ENCODE results near the gene ZDHHC16. TPM values are rescaled to one million over a fixed set of nuclear protein-coding genes. Genes with fewer than 3 reads are reported as not detected.

The ZDHHC16 gene
- total RNA-seq, 2 donors from 2014 or later, result 30.8 to 42.4 TPM

GRCh38 chr10:97498841-97499560, 53.0 kb downstream of the ZDHHC16 start, which contains the start of gene UBTD1:
UBTD1 (plus strand) TSS chr10:97498924; CDS start chr10:97499204, 280 bp downstream.
- peak; percentile 31 for DNase-seq (ENCODE audit: low spot score)
- intact Hi-C loops (cut with DNase I), result loop anchor here (5.0 kb wide), 1 partner anchor 43 kb away; no protein-coding TSS in a partner anchor
- Histone ChIP-seq H3K9me3 (no peaks in the 10 kb centered on the region), H3K36me3 (no peaks in the 10 kb centered on the region), H3K4me1 (replicated peaks) (peaks cover 5% of the 10 kb centered on the region), H3K27ac (peak within 1 kb of the TSS; percentile 89 to 93), H3K4me3 (peak within 1 kb of the TSS; percentile 80 to 97), H3K27me3 (replicated peaks; ENCODE audit: insufficient read depth) (no peaks in the 10 kb centered on the region)
- WGBS, result under 1% methylated on average over 43 of the region's 66 CpGs
- TF ChIP-seq CTCF (IDR thresholded peaks at IDR 0.05), result peak in 1 of 4 experiments; percentile 8
- TF ChIP-seq POLR2AphosphoS5 (IDR thresholded peaks at IDR 0.05), result no peak
- TF ChIP-seq POLR2A (IDR thresholded peaks at IDR 0.05), result peak; percentile 81

- peaks cover 5% of the 10 kb centered on the region for H3K4me1 ChIP-seq (replicated peaks)
- no peaks in the 10 kb centered on the region for H3K36me3 ChIP-seq
- H3K27me3 ChIP-seq (replicated peaks; ENCODE audit: insufficient read depth), result no peaks in the 10 kb centered on the region
- peak overlapping the region; percentile 89 to 93 for H3K27ac ChIP-seq
- intact Hi-C loops (cut with DNase I), result loop anchor here (5.0 kb wide), 1 partner anchor 43 kb away; no protein-coding TSS in a partner anchor
- DNase-seq (ENCODE audit: low spot score), result peak; percentile 40
- H3K4me3 ChIP-seq, result peak overlapping the region; percentile 80 to 97
- TF ChIP-seq CTCF (IDR thresholded peaks at IDR 0.05) (no peak), POLR2A (IDR thresholded peaks at IDR 0.05) (no peak), POLR2AphosphoS5 (IDR thresholded peaks at IDR 0.05) (no peak)
- H3K9me3 ChIP-seq, result no peaks in the 10 kb centered on the region
- WGBS, result under 1% methylated on average over 41 of the region's 41 CpGs
Observed at GRCh38 chr10:97499561-97500296, 53.8 kb downstream of the ZDHHC16 start.

- intact Hi-C loops (cut with DNase I), result no loop called here
- no peaks in the 10 kb centered on the region for H3K27me3 ChIP-seq (replicated peaks; ENCODE audit: insufficient read depth)
- TF ChIP-seq CTCF (IDR thresholded peaks at IDR 0.05) (no peak), POLR2AphosphoS5 (IDR thresholded peaks at IDR 0.05) (no peak), POLR2A (IDR thresholded peaks at IDR 0.05) (no peak)
- DNase-seq (ENCODE audit: low spot score), result no peak
- H3K27ac ChIP-seq, result peak overlapping the region in 1 of 2 donors; percentile 89
- WGBS, result 90% methylated on average over 2 of the region's 2 CpGs
- H3K4me3 ChIP-seq, result no peak overlapping the region
- no peaks in the 10 kb centered on the region for H3K36me3 ChIP-seq
- peaks cover 1% of the 10 kb centered on the region for H3K4me1 ChIP-seq (replicated peaks)
- H3K9me3 ChIP-seq, result no peaks in the 10 kb centered on the region
Observed at GRCh38 chr10:97500297-97500575, 54.3 kb downstream of the ZDHHC16 start.

GRCh38 chr10:97502916-97503315, 56.9 kb downstream of the ZDHHC16 start:
- Histone ChIP-seq H3K9me3 (no peaks in the 10 kb centered on the region), H3K4me1 (replicated peaks) (no peaks in the 10 kb centered on the region), H3K27ac (no peak overlapping the region), H3K4me3 (no peak overlapping the region), H3K36me3 (no peaks in the 10 kb centered on the region), H3K27me3 (replicated peaks; ENCODE audit: insufficient read depth) (no peaks in the 10 kb centered on the region)
- DNase-seq (ENCODE audit: low spot score), result no peak
- WGBS, result 92% methylated on average over 6 of the region's 6 CpGs
- TF ChIP-seq POLR2AphosphoS5 (IDR thresholded peaks at IDR 0.05) (no peak), CTCF (IDR thresholded peaks at IDR 0.05) (no peak), POLR2A (IDR thresholded peaks at IDR 0.05) (no peak)
- intact Hi-C loops (cut with DNase I), result no loop called here
